ENCODE measurements around the gene FADD.
"Not testable (repeated sequence)": the region's sequence is repeated elsewhere in the genome, so short reads cannot be mapped to it uniquely, and the experiment has no call there.

DNA sequence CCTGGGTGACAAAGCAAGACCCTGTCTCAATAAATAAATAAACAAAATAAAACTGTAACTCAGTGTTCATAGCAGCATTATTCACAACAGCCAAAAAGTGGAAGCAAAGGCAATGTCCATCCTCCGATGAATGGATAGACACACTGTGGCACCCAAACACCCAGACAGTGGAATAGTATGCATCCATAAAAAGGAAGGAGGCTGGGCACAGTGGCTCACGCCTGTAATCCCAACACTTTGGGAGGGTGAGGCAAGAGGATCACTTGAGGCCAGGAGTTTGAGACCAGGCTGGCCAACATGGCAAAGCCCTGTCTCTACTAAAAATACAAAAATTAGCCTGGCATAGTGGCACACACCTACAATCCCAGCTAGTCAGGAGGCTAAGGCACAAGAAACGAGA is 2.0 kb upstream of the FADD start:
- TF ChIP-seq, protein P1, sequence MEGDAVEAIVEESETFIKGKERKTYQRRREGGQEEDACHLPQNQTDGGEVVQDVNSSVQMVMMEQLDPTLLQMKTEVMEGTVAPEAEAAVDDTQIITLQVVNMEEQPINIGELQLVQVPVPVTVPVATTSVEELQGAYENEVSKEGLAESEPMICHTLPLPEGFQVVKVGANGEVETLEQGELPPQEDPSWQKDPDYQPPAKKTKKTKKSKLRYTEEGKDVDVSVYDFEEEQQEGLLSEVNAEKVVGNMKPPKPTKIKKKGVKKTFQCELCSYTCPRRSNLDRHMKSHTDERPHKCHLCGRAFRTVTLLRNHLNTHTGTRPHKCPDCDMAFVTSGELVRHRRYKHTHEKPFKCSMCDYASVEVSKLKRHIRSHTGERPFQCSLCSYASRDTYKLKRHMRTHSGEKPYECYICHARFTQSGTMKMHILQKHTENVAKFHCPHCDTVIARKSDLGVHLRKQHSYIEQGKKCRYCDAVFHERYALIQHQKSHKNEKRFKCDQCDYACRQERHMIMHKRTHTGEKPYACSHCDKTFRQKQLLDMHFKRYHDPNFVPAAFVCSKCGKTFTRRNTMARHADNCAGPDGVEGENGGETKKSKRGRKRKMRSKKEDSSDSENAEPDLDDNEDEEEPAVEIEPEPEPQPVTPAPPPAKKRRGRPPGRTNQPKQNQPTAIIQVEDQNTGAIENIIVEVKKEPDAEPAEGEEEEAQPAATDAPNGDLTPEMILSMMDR (IDR thresholded peaks at IDR 0.05): not testable (repeated sequence)
- TF ChIP-seq POLR2A (IDR thresholded peaks at IDR 0.05): not testable (repeated sequence)

All from body of pancreas (tissue), 4 donors.